Mammary epithelial cell (primary cell): ENCODE measurements around the gene SLC7A9.

Experiments
- EZH2 ChIP-seq: IDR thresholded peaks from 2 replicates; pipeline ENCODE4 v1.6.1; 2012; ENCODE audit warnings: low read length, inconsistent platforms, borderline replicate concordance
- TF ChIP-seq, protein P1 (sequence below), 2 donors: IDR thresholded peaks in 1 of 2; conservative IDR thresholded peaks in 1 of 2; 2 replicates each; pipeline ENCODE4 v1.5.1; 2011 to 2012; ENCODE audit warnings: inconsistent platforms in 2 of 2, low read length in 2 of 2, mild to moderate bottlenecking in 2 of 2, control low read depth in 1 of 2, low read depth in 1 of 2; ENCODE audit not compliant: insufficient read depth in 1 of 2; ENCODE audit errors: extremely low read depth in 1 of 2

DNA sequence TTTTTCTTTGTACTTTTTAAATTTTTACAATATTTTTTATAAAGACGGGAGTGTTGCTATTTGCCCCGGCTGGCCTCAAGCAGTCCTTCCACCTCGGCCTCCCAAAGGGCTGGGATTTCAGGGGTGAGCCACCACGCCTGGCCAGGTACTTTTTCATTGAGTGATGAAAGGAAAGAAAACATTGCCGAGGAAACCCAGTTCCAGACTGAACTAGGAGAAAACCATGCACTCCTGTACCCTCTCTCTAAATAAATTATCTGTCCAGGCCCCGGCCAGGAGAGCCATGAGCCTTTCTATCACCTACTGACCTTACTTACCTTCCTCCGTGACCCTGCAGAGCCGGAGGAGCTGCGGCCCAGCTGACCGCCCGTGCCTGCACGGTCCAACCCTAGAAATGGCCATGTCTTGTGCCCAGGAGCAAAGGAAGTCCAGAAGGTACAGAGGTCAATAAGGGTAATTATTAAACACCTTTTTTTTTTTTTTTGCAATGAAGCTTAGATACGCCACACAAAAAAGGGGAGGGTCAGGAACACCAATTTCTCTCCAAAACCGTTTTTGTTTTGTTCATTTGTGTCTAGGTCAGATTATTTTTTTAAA is at the start of gene SLC7A9:
- TF ChIP-seq, protein P1, sequence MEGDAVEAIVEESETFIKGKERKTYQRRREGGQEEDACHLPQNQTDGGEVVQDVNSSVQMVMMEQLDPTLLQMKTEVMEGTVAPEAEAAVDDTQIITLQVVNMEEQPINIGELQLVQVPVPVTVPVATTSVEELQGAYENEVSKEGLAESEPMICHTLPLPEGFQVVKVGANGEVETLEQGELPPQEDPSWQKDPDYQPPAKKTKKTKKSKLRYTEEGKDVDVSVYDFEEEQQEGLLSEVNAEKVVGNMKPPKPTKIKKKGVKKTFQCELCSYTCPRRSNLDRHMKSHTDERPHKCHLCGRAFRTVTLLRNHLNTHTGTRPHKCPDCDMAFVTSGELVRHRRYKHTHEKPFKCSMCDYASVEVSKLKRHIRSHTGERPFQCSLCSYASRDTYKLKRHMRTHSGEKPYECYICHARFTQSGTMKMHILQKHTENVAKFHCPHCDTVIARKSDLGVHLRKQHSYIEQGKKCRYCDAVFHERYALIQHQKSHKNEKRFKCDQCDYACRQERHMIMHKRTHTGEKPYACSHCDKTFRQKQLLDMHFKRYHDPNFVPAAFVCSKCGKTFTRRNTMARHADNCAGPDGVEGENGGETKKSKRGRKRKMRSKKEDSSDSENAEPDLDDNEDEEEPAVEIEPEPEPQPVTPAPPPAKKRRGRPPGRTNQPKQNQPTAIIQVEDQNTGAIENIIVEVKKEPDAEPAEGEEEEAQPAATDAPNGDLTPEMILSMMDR (conservative IDR thresholded peaks at IDR 0.05 in 1 of 2, IDR thresholded peaks at IDR 0.05 in 1 of 2; ENCODE audit: extremely low read depth in 1 of 2, insufficient read depth in 1 of 2, low read depth in 1 of 2, low read length in 2 of 2): no peak
- no peak for TF ChIP-seq EZH2
